Karpas-422 (cell line): ENCODE results near the gene MEIOSIN. TPM values are rescaled to one million over a fixed set of nuclear protein-coding genes. Genes with fewer than 3 reads are reported as not detected.

ENCODE experiments used
- DNase-seq: peaks from one replicate; pipeline ENCODE4 v3.0.0-alpha.2; 2015
- H2AFZ ChIP-seq: fragments of 200-600 bp; sonication (generic); 2 replicates; pipeline ENCODE4 v1.6.1; 2014; ENCODE audit warnings: antibody characterized with exemption, low read length, mixed read lengths
- H3K27ac ChIP-seq: fragments of 200-600 bp; sonication (generic); 2 replicates; pipeline ENCODE4 v1.5.1; 2014; ENCODE audit warnings: mild to moderate bottlenecking, low read length, moderate library complexity
- H3K27me3 ChIP-seq: fragments of 200-600 bp; sonication (generic); 2 replicates; pipeline ENCODE4 v1.6.1; 2014; ENCODE audit warnings: low read length, mixed read lengths
- H3K36me3 ChIP-seq: fragments of 200-600 bp; sonication (generic); 2 replicates; pipeline ENCODE4 v1.6.1; 2014; ENCODE audit warnings: low read length, mixed read lengths; ENCODE audit not compliant: insufficient read depth
- H3K4me1 ChIP-seq: fragments of 200-600 bp; sonication (generic); 2 replicates; pipeline ENCODE4 v1.6.1; 2014; ENCODE audit warnings: mild to moderate bottlenecking, low read length, mixed read lengths
- H3K4me2 ChIP-seq: fragments of 200-600 bp; sonication (generic); 2 replicates; pipeline ENCODE4 v1.6.1; 2014; ENCODE audit warnings: low read length, low read depth, mild to moderate bottlenecking; ENCODE audit not compliant: poor library complexity, severe bottlenecking
- H3K4me3 ChIP-seq: fragments of 200-600 bp; sonication (generic); 2 replicates; pipeline ENCODE4 v1.5.1; 2014; ENCODE audit warnings: mild to moderate bottlenecking, antibody characterized with exemption, low read length, mixed read lengths
- H3K79me2 ChIP-seq: fragments of 200-600 bp; sonication (generic); 2 replicates; pipeline ENCODE4 v1.6.1; 2014; ENCODE audit warnings: mild to moderate bottlenecking, low read length, mixed read lengths
- H3K9ac ChIP-seq: fragments of 200-600 bp; sonication (generic); 2 replicates; pipeline ENCODE4 v1.6.0; 2014; ENCODE audit warnings: low read length
- H3K9me2 ChIP-seq: fragments of 200-600 bp; sonication (generic), shearing (Covaris generic); replicated peaks from 2 replicates; pipeline ENCODE4 v1.6.0; 2014; ENCODE audit warnings: mild to moderate bottlenecking, low read length, moderate library complexity; ENCODE audit not compliant: insufficient read depth
- H3K9me3 ChIP-seq: fragments of 300-700, 200-600 bp; sonication (generic); 2 replicates; pipeline ENCODE4 v1.6.1; 2014; ENCODE audit warnings: low read length, mixed read lengths
- H4K20me1 ChIP-seq: fragments of 200-600 bp; sonication (generic); 2 replicates; pipeline ENCODE4 v1.6.1; 2014; ENCODE audit warnings: mild to moderate bottlenecking, antibody characterized with exemption, low read length, low read depth; ENCODE audit not compliant: insufficient read depth
- total RNA-seq: library from RNA; depleted of rRNA; stranded (reverse); fragments of >200 nt; shearing (Covaris generic); gene quantifications from 2 replicates; pipeline ENCODE4 v1.2.3, GENCODE V29; 2014; ENCODE audit warnings: low replicate concordance

Gene MEIOSIN
- total RNA-seq, 1 experiment from 2014 or later: not detected

GRCh38 chr19:45800070-45800553 is 66.9 kb downstream of the MEIOSIN start:
- no peaks in the 10 kb centered on the region for H3K27me3 ChIP-seq
- no peaks in the 10 kb centered on the region for H4K20me1 ChIP-seq
- no peak for DNase-seq
- no peaks in the 10 kb centered on the region for H3K9me3 ChIP-seq
- H3K4me1 ChIP-seq: no peaks in the 10 kb centered on the region; the same call in 1 of the 2 replicates
- no peak overlapping the region for H3K9ac ChIP-seq
- no peak overlapping the region for H3K27ac ChIP-seq
- no peaks in the 10 kb centered on the region for H3K36me3 ChIP-seq
- H3K79me2 ChIP-seq: no peaks in the 10 kb centered on the region
- no peaks in the 10 kb centered on the region for H3K9me2 ChIP-seq
- no peak overlapping the region for H2AFZ ChIP-seq
- no peak overlapping the region for H3K4me3 ChIP-seq
- H3K4me2 ChIP-seq: no peak overlapping the region

- no peak overlapping the region for H3K4me3 ChIP-seq
- no peak for DNase-seq
- no peaks in the 10 kb centered on the region; the same call in 1 of the 2 replicates for H3K4me1 ChIP-seq
- H4K20me1 ChIP-seq: no peaks in the 10 kb centered on the region
- no peaks in the 10 kb centered on the region for H3K36me3 ChIP-seq
- H3K9me2 ChIP-seq: no peaks in the 10 kb centered on the region
- H3K27me3 ChIP-seq: no peaks in the 10 kb centered on the region
- no peak overlapping the region for H3K27ac ChIP-seq
- no peak overlapping the region for H2AFZ ChIP-seq
- no peaks in the 10 kb centered on the region for H3K9me3 ChIP-seq
- H3K9ac ChIP-seq: no peak overlapping the region
- no peak overlapping the region for H3K4me2 ChIP-seq
- no peaks in the 10 kb centered on the region for H3K79me2 ChIP-seq
Observed at GRCh38 chr19:45801603-45802175, 68.5 kb downstream of the MEIOSIN start.

DNA sequence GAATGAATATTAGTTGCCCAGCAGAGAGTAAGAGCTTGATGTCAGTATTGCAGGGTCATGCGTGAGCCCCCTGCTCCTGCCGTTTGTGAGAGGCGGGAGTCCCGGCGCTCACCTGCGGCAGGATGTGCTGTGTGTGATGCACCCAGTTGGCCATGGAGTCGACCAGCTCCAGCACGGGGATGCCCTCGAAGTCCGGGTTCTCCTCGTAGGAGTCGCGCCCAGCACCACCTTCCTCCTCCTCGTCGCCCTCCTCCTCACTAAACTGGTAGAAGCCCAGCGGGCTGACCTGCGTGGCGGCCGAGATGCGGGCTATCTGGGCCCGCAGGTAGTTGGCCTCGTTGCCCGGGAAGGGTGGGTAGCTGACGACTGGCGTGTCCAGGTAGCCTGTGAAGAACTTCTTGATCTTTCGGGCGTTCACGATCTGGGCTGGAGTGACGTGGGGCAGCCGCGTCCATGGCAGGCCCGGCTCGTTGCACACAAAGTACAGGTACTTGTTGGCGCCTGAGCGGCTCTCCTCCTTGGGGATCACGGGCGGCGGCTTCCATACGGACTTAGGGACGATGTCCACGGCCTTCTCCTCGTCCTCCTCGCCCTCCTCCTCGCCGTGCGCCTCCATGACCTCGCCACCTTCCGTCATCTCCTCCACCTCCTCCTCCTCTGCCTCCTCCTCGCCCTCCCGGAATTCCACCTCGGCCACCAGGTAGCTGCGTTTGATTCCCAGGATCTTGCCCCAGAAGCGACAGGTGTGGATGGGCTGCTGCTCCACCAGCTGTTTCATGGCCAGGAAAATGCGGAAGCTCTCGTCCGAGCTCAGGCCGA is 71.1 kb downstream of the MEIOSIN start:
- DNase-seq: no peak
- Histone ChIP-seq H2AFZ (no peak overlapping the region), H3K4me3 (no peak overlapping the region), H3K36me3 (no peaks in the 10 kb centered on the region), H3K27me3 (no peaks in the 10 kb centered on the region), H3K27ac (no peak overlapping the region), H3K9me3 (no peaks in the 10 kb centered on the region), H4K20me1 (no peaks in the 10 kb centered on the region), H3K4me1 (no peaks in the 10 kb centered on the region; the same call in 1 of the 2 replicates), H3K9ac (no peak overlapping the region), H3K4me2 (no peak overlapping the region), H3K9me2 (no peaks in the 10 kb centered on the region), H3K79me2 (no peaks in the 10 kb centered on the region)

DNA sequence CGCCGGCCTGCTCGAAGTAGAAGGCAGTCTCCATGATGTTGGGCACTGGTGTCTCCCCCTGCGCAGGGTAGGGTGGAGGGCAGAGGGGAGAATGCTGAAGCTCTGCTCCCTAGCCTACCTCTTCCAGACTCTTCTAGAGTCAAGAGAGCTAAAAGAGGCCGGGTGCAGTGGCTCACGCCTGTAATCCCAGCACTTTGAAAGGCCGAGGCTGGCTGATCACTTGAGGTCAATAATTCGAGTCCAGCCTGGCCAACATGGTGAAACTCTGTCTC is 71.7 kb downstream of the MEIOSIN start:
- H2AFZ ChIP-seq: no peak overlapping the region
- no peak overlapping the region for H3K27ac ChIP-seq
- H3K9ac ChIP-seq: no peak overlapping the region
- H3K27me3 ChIP-seq: no peaks in the 10 kb centered on the region
- H3K9me3 ChIP-seq: no peaks in the 10 kb centered on the region
- DNase-seq: no peak
- H3K9me2 ChIP-seq: no peaks in the 10 kb centered on the region
- no peak overlapping the region for H3K4me3 ChIP-seq
- H4K20me1 ChIP-seq: no peaks in the 10 kb centered on the region
- no peaks in the 10 kb centered on the region for H3K79me2 ChIP-seq
- no peak overlapping the region for H3K4me2 ChIP-seq
- H3K4me1 ChIP-seq: no peaks in the 10 kb centered on the region; the same call in 1 of the 2 replicates
- H3K36me3 ChIP-seq: no peaks in the 10 kb centered on the region

DNA sequence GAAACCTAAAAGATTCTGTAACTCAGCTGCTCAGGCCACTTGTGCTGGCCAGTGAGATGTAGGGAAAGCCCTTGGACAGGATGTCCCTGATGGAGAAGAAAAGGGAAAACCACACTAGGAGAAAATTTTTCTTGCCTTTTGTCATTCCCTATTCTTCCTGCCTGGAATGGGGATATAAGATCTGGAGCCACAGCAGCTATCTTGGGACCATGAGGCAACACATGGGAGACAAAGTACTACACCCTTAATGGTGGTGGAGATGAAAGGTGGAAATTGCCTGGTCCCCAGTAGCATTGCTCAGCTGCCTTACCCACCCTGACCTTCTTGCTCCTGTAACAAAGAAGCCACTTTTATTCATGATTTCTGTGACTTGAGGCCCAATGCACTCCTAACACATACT is 72.5 kb downstream of the MEIOSIN start:
- no peaks in the 10 kb centered on the region for H3K9me3 ChIP-seq
- H4K20me1 ChIP-seq: no peaks in the 10 kb centered on the region
- DNase-seq: no peak
- no peaks in the 10 kb centered on the region for H3K9me2 ChIP-seq
- H3K4me2 ChIP-seq: no peak overlapping the region
- no peak overlapping the region for H3K4me3 ChIP-seq
- H3K36me3 ChIP-seq: no peaks in the 10 kb centered on the region
- H2AFZ ChIP-seq: no peak overlapping the region
- H3K4me1 ChIP-seq: no peaks in the 10 kb centered on the region
- H3K9ac ChIP-seq: no peak overlapping the region
- no peaks in the 10 kb centered on the region for H3K27me3 ChIP-seq
- no peak overlapping the region for H3K27ac ChIP-seq
- H3K79me2 ChIP-seq: no peaks in the 10 kb centered on the region

DNA sequence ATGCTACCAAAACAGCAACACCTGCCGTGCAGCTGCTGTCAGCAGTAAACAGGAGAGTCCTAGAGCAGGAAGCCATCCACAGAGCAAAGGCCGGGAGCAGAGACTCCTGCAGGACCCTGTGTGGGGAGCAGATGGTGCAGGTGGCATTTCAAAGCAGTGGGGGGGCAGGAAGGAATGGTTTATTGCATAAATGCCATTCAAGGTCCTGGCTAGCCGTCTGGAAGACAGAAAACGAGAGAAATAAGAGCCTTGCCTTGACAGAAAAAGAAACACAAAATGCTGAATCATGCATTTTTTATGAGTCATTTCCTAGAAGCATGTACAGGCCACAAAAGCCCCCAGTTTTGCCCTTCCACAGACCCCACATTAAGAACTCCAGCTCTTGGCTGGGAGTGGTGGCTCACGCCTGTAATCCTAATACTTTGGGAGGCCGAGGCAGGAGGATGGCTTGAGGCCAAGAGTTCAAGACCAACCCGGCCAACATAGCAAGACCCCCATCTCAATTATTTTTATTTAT is 76.5 kb downstream of the MEIOSIN start:
- no peaks in the 10 kb centered on the region for H3K36me3 ChIP-seq
- no peak overlapping the region for H3K4me3 ChIP-seq
- H2AFZ ChIP-seq: no peak overlapping the region
- no peaks in the 10 kb centered on the region for H3K4me1 ChIP-seq
- no peaks in the 10 kb centered on the region for H3K9me3 ChIP-seq
- H3K9ac ChIP-seq: no peak overlapping the region
- H3K9me2 ChIP-seq: no peaks in the 10 kb centered on the region
- H3K4me2 ChIP-seq: no peak overlapping the region
- no peak for DNase-seq
- H4K20me1 ChIP-seq: no peaks in the 10 kb centered on the region
- H3K27me3 ChIP-seq: no peaks in the 10 kb centered on the region
- no peak overlapping the region for H3K27ac ChIP-seq
- H3K79me2 ChIP-seq: no peaks in the 10 kb centered on the region

DNA sequence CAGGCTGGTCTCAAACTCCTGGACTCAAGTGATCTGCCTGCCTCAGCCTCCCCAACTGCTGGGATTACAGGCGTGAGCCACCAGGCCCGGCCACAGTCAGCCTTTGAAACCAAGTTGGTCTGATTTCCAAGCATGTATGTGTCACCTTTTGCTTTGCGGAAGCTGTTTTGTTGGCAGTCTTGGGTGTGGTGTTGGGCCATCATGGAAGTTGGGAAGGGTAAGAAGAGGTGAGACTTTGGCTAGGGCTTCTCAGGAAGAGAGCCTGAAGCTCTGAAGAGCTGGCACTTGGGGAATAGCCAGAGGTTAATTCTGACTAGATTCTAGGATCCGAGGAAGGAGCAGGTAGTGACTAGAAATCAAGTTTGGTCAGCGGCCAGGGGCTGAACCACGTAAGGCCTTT is 79.1 kb downstream of the MEIOSIN start:
- H3K4me2 ChIP-seq: no peak overlapping the region
- no peaks in the 10 kb centered on the region; the same call in 1 of the 2 replicates for H3K4me1 ChIP-seq
- no peaks in the 10 kb centered on the region for H3K79me2 ChIP-seq
- no peak for DNase-seq
- no peak overlapping the region for H3K27ac ChIP-seq
- no peaks in the 10 kb centered on the region for H3K9me3 ChIP-seq
- no peaks in the 10 kb centered on the region for H3K27me3 ChIP-seq
- H3K9ac ChIP-seq: no peak overlapping the region
- no peaks in the 10 kb centered on the region for H3K9me2 ChIP-seq
- no peak overlapping the region for H3K4me3 ChIP-seq
- no peaks in the 10 kb centered on the region for H3K36me3 ChIP-seq
- no peak overlapping the region for H2AFZ ChIP-seq
- no peaks in the 10 kb centered on the region for H4K20me1 ChIP-seq
